Activated naive CD8-positive, alpha-beta T cell treated with anti-CD3 and anti-CD28 coated beads, Interleukin-2, amount 10 ng/mL, durations not matched to agents 7 days and 5 days (primary cell): ENCODE measurements around the gene CCDC175. TPM values are rescaled to one million over a fixed set of nuclear protein-coding genes. Genes with fewer than 3 reads are reported as not detected.
A peak's percentile ranks its signal among the peaks of the same experiment; 100 is the strongest.

ENCODE experiments used
- ATAC-seq: fragments of 150-1000 bp; cut with Tn5 transposase; one replicate; pipeline ENCODE4 v1.10.0; 2021; ENCODE audit warnings: low read depth, moderate library complexity
- POLR2A ChIA-PET: fragments of 350-600 bp; sonication (Branson Sonifier 250); formaldehyde crosslinking; loops from one replicate; lab custom pipeline; 2021; ENCODE audit warnings: antibody characterized with exemption; lab: Charles Lee
- DNase-seq: peaks from one replicate; pipeline ENCODE4 v3.0.0; 2021
- H3K27ac Mint-ChIP-seq: one replicate; pipeline ENCODE4 v1.8.0; 2022; ENCODE audit warnings: mild to moderate bottlenecking, mixed read lengths
- H3K27me3 Mint-ChIP-seq: one replicate; pipeline ENCODE4 v1.8.0; 2022; ENCODE audit warnings: mild to moderate bottlenecking, moderate library complexity, mixed read lengths
- H3K36me3 Mint-ChIP-seq: one replicate; pipeline ENCODE4 v1.8.0; 2021; ENCODE audit warnings: mild to moderate bottlenecking, mixed read lengths
- H3K4me1 Mint-ChIP-seq: one replicate; pipeline ENCODE4 v1.8.0; 2021; ENCODE audit warnings: mixed read lengths
- H3K4me3 Mint-ChIP-seq: one replicate; pipeline ENCODE4 v1.8.0; 2022; ENCODE audit warnings: mild to moderate bottlenecking, moderate library complexity, mixed read lengths
- H3K9me3 Mint-ChIP-seq: one replicate; pipeline ENCODE4 v1.8.0; 2021; ENCODE audit warnings: mixed read lengths
- total RNA-seq, 2 experiments: library from RNA; stranded (reverse); gene quantifications; one replicate each; pipeline ENCODE4 v1.2.3, GENCODE V29; 2021

CCDC175 gene
- total RNA-seq, 2 experiments from 2014 or later = not detected

DNA sequence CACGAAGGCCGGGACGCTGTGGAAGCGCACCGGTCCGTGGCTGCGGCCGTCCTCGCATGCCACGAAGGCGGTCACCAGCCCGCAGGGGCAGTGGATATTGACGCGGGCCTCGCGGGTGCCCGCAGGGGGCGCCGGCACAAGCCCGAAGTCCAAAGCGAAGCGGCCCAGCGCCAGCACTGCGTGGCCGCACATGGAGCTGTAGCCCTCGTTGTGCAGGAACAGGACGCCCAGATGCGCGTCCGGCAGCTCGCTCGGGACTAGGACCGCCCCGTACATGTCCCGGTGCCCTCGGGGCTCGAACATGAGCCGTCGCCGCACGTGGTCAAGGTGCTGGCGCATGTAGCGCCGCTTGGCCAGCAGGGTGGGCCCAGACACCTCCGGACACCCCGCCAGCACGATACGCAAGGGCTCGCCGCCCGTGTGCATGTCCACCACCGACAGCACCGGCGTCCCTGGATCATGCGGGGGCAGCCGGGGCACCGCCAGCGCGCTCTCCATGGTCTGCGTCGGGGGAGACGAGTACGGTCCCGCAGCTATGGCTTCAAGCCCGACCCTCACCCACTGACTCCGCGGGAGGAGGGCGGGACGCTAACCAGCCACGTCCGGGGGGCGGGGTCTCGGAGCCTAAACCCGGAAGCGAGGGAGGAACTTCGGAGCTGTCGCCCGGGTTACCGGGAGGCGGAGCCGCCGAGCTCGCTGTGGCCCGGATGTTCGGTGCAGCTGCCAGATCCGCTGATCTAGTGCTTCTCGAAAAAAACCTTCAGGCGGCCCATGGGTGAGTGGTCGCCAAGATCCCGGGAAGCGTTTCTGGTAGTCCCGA, 92.6 kb downstream of the CCDC175 start, which contains the start of the genes JKAMP and L3HYPDH:
Gene JKAMP (plus strand): TSS at position 699 of the 820 bp plus-strand sequence. CDS start 73 bp downstream, at position 772.
Gene L3HYPDH (minus strand): TSS at position 590 of the 820 bp plus-strand sequence. CDS start 92 bp downstream, at position 498.
- ATAC-seq = peak; percentile 88
- H3K27me3 Mint-ChIP-seq = no peaks in the 10 kb centered on the region
- H3K4me3 Mint-ChIP-seq = peak within 1 kb of the TSS; percentile 92
- H3K27ac Mint-ChIP-seq = peak within 1 kb of the TSS; percentile 91
- H3K4me1 Mint-ChIP-seq = peaks cover 47% of the 10 kb centered on the region
- POLR2A ChIA-PET = interaction anchor here (0.6 to 2.0 kb wide), 9 partner anchors 10 to 1911 kb away, joined by 3 to 20 read pairs (median 6); partner anchors contain the start of genes DAAM1, GPR135, PCNX4 and PPM1A
- H3K36me3 Mint-ChIP-seq = peaks cover 18% of the 10 kb centered on the region
- no peaks in the 10 kb centered on the region for H3K9me3 Mint-ChIP-seq
- peak; percentile 98 for DNase-seq

DNA sequence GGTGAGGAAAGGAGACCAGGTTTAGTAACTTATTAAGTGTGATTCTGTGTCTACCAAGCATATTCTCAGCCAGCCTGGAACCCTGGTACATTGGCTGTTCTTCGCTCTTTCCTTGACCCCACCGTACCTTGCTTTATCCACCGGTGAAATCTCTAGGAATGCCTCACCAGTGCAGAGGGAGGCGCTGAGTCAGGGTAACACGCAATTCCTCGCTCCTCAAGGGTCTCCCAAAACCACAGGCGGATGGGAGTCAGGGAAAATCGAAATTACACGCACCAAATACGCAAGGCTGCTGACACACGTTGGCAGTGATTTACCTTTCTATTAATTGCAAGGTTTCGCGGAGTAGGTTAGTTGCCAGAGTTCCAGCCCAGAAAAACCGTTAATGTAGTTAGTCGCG, 93.2 kb downstream of the CCDC175 start:
- DNase-seq (no peak), ATAC-seq (no peak)
- no peaks in the 10 kb centered on the region for H3K27me3 Mint-ChIP-seq
- POLR2A ChIA-PET = interaction anchor here (1.4 to 2.0 kb wide), 5 partner anchors 9 to 766 kb away, joined by 6 to 20 read pairs (median 7); partner anchors contain the start of genes DAAM1, GPR135 and PPM1A
- H3K4me1 Mint-ChIP-seq = peaks cover 48% of the 10 kb centered on the region
- no peaks in the 10 kb centered on the region for H3K9me3 Mint-ChIP-seq
- H3K36me3 Mint-ChIP-seq = peaks cover 18% of the 10 kb centered on the region
- H3K4me3 Mint-ChIP-seq = peak overlapping the region; percentile 92
- H3K27ac Mint-ChIP-seq = peak overlapping the region; percentile 91

GRCh38 chr14:59482541-59483331, 93.9 kb downstream of the CCDC175 start:
- H3K27me3 Mint-ChIP-seq = no peaks in the 10 kb centered on the region
- DNase-seq = no peak
- no peak for ATAC-seq
- no peaks in the 10 kb centered on the region for H3K9me3 Mint-ChIP-seq
- H3K27ac Mint-ChIP-seq = peak overlapping the region; percentile 91
- H3K4me1 Mint-ChIP-seq = peaks cover 47% of the 10 kb centered on the region
- peaks cover 14% of the 10 kb centered on the region for H3K36me3 Mint-ChIP-seq
- POLR2A ChIA-PET = interaction anchor here (1.2 to 1.7 kb wide), 3 partner anchors 18 to 294 kb away, joined by 4 to 20 read pairs (median 4); partner anchors contain the start of genes DAAM1 and GPR135
- peak overlapping the region; percentile 92 for H3K4me3 Mint-ChIP-seq

DNA sequence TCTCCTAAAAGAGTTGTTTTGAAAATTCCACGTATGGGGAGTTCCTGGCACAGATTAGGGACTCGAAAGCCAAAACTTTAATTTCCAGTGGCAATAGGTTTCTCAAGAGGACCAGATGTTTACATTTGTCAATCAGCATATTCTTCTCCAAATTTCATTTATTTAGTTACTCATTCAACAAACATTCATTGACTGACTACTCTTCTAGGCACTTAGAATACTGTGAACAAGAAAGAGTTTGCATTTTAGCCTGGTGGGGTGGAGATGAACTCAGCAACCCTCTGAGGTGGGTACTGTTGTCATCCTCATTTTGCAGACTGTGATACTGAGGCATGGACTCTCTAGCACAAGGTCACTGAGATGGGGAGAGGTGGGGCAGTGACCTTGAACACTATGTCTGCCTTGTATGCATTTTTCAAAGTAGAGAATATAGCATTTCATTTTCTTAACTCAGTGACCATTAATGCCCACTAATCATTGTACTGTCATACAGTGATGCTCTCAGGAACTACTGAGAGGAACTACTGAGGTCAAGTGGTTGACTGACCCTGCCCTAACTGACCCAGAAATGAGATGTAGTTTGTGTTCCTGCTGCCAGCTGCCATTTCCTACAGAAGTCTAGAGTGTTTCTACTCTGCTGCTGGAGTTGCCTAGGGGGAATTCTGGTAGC, 94.6 kb downstream of the CCDC175 start:
- POLR2A ChIA-PET = interaction anchor here (1.2 kb wide), 2 partner anchors 17 to 293 kb away, joined by 4 read pairs; partner anchors contain the start of gene DAAM1
- Mint-ChIP-seq H3K27ac (peak overlapping the region; percentile 91), H3K27me3 (no peaks in the 10 kb centered on the region)

GRCh38 chr14:59481407-59481806, 95.2 kb downstream of the CCDC175 start:
- Mint-ChIP-seq H3K27me3 (no peaks in the 10 kb centered on the region), H3K9me3 (no peaks in the 10 kb centered on the region), H3K4me1 (peaks cover 51% of the 10 kb centered on the region), H3K36me3 (peaks cover 13% of the 10 kb centered on the region), H3K4me3 (peak overlapping the region; percentile 71), H3K27ac (peak overlapping the region; percentile 73)
- DNase-seq (no peak), ATAC-seq (no peak)
- POLR2A ChIA-PET = interaction anchor here (1.2 kb wide), 1 partner anchor 293 kb away, joined by 3 read pairs; the partner anchor contains the start of gene DAAM1

More for the DNA sequence above, 94.6 kb downstream of the CCDC175 start:
- Mint-ChIP-seq H3K9me3 (no peaks in the 10 kb centered on the region), H3K4me1 (peaks cover 47% of the 10 kb centered on the region), H3K4me3 (peak overlapping the region; percentile 92), H3K36me3 (peaks cover 13% of the 10 kb centered on the region)
- DNase-seq (no peak), ATAC-seq (no peak)

DNA sequence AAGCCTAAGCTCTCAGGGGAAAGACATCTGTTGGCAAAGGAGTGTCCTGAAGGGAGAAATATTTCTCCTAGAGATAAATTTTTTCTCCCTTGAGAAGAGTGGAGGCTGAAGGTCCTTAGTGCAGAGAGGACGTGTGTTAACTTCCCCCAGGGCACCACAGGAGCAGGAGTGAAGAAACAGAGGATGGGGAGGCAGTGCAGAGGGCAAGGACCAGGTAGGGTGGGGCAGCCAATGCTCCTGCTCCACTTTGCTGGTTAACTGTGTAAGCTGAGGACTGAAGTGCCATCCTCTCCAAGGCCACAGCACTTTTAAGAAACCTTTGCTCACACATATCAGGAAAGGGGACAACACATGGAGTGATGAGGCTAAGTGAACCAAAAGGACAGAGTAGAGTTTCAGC, 96.4 kb downstream of the CCDC175 start:
- Mint-ChIP-seq H3K27me3 (no peaks in the 10 kb centered on the region), H3K4me1 (peaks cover 45% of the 10 kb centered on the region)
- ATAC-seq = no peak

GRCh38 chr14:59478540-59478939, 98.1 kb downstream of the CCDC175 start:
- DNase-seq = no peak
- Mint-ChIP-seq H3K9me3 (no peaks in the 10 kb centered on the region), H3K27me3 (no peaks in the 10 kb centered on the region), H3K27ac (no peak overlapping the region), H3K4me3 (no peak overlapping the region), H3K36me3 (peaks cover 19% of the 10 kb centered on the region), H3K4me1 (peaks cover 45% of the 10 kb centered on the region)
- POLR2A ChIA-PET = interaction anchor here (1.5 kb wide), 1 partner anchor 14 kb away, joined by 3 read pairs; no protein-coding TSS in a partner anchor
- no peak for ATAC-seq

More for the DNA sequence above, 96.4 kb downstream of the CCDC175 start:
- peak overlapping the region; percentile 60 for H3K4me3 Mint-ChIP-seq
- DNase-seq = no peak
- POLR2A ChIA-PET = interaction anchor here (1.2 to 1.3 kb wide), 2 partner anchors 15 to 292 kb away, joined by 3 read pairs; partner anchors contain the start of genes DAAM1 and GPR135
- H3K36me3 Mint-ChIP-seq = peaks cover 13% of the 10 kb centered on the region
- no peaks in the 10 kb centered on the region for H3K9me3 Mint-ChIP-seq
- H3K27ac Mint-ChIP-seq = peak overlapping the region; percentile 75

- Mint-ChIP-seq H3K9me3 (no peaks in the 10 kb centered on the region), H3K4me1 (peaks cover 22% of the 10 kb centered on the region), H3K27ac (no peak overlapping the region), H3K27me3 (no peaks in the 10 kb centered on the region), H3K4me3 (no peak overlapping the region), H3K36me3 (peaks cover 21% of the 10 kb centered on the region)
- DNase-seq (no peak), ATAC-seq (no peak)
- POLR2A ChIA-PET = no interaction called here
Measured at GRCh38 chr14:59475709-59476108, 100.9 kb downstream of the CCDC175 start.

DNA sequence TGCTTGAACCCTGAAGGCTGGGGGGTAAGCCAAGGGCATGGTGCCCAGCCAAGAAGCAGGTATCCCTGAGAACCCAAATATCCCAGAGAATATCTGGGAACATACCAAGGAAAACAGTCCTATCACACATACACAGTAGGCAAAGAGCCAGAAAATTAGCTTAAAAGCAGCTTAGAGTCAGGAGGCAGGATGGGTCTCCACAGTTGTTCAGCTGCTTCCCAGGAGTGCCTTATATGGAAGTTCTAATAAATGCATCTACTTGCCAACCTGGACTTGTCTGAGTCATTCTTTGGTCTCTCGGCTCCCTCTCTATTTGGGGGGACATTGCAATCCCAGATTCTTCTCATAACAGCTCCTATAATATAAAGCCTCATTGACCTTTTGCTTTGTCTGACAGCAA, 102.4 kb downstream of the CCDC175 start:
- ATAC-seq (no peak), DNase-seq (no peak)
- Mint-ChIP-seq H3K27ac (no peak overlapping the region), H3K36me3 (peaks cover 19% of the 10 kb centered on the region), H3K27me3 (no peaks in the 10 kb centered on the region), H3K4me1 (peaks cover 12% of the 10 kb centered on the region), H3K4me3 (no peak overlapping the region), H3K9me3 (no peaks in the 10 kb centered on the region)
- POLR2A ChIA-PET = interaction anchor here (1.1 kb wide), 1 partner anchor 10 kb away, joined by 8 read pairs; the partner anchor contains the start of genes JKAMP and L3HYPDH

- Mint-ChIP-seq H3K4me1 (peaks cover 9% of the 10 kb centered on the region), H3K27ac (peak within 1 kb of the TSS; percentile 35), H3K36me3 (peaks cover 1% of the 10 kb centered on the region), H3K27me3 (no peaks in the 10 kb centered on the region), H3K9me3 (no peaks in the 10 kb centered on the region), H3K4me3 (peak within 1 kb of the TSS; percentile 88)
- POLR2A ChIA-PET = interaction anchor here (1.2 to 2.4 kb wide), 3 partner anchors 15 to 18 kb away, joined by 3 to 20 read pairs (median 4); partner anchors contain the start of genes JKAMP and L3HYPDH
- ATAC-seq = peak; percentile 3
- DNase-seq = no peak
Measured at GRCh38 chr14:59465316-59466135, 111.1 kb downstream of the CCDC175 start, which contains the start of gene GPR135. Gene GPR135, minus strand, starts transcription at chr14:59465380. Its CDS starts 154 bp downstream, at chr14:59465226.

- POLR2A ChIA-PET = interaction anchor here (0.7 to 2.4 kb wide), 4 partner anchors 14 to 19 kb away, joined by 3 to 20 read pairs (median 4); partner anchors contain the start of genes JKAMP and L3HYPDH
- H3K9me3 Mint-ChIP-seq = no peaks in the 10 kb centered on the region
- peak; percentile 80 for ATAC-seq
- peak overlapping the region; percentile 35 for H3K27ac Mint-ChIP-seq
- H3K4me1 Mint-ChIP-seq = peaks cover 9% of the 10 kb centered on the region
- H3K36me3 Mint-ChIP-seq = peaks cover 7% of the 10 kb centered on the region
- no peaks in the 10 kb centered on the region for H3K27me3 Mint-ChIP-seq
- DNase-seq = peak; percentile 72
- H3K4me3 Mint-ChIP-seq = peak overlapping the region; percentile 88
Measured at GRCh38 chr14:59464486-59465315, 111.9 kb downstream of the CCDC175 start.
